GM12878 (cell line): ENCODE measurements around the gene F12. TPM values are rescaled to one million over a fixed set of nuclear protein-coding genes. Genes with fewer than 3 reads are reported as not detected.

Source experiments
- ATAC-seq: fragments of 200-7000 bp; cut with Tn5 transposase; 3 replicates; pipeline ENCODE4 v1.9.1; 2020; ENCODE audit warnings: mild to moderate bottlenecking, moderate library complexity
- BruUV-seq: library from RNA; stranded (reverse); fragments of 400-500 nt; replicated peaks from 2 replicates; lab custom pipeline; 2021; lab: Mats Ljungman, UMichigan
- CTCF ChIA-PET: fragments of 300-600 bp; sonication (Branson Sonifier 250); formaldehyde crosslinking; extraction: SDS; loops from one replicate; lab custom pipeline; 2021; ENCODE audit warnings: inconsistent platforms; lab: Yijun Ruan, JAX
- POLR2A ChIA-PET: fragments of 350-600 bp; formaldehyde crosslinking; extraction: SDS; loops from one replicate; lab custom pipeline; 2021; ENCODE audit warnings: inconsistent platforms; lab: Charles Lee
- RAD21 ChIA-PET: fragments of 300-600 bp; sonication (Branson Sonifier 250); formaldehyde crosslinking; loops from one replicate; lab custom pipeline; 2023; ENCODE audit warnings: antibody characterized with exemption; ENCODE audit not compliant: unreplicated experiment; lab: Charles Lee
- SMC1A ChIA-PET: fragments of 300-600 bp; sonication (Branson Sonifier 250); formaldehyde crosslinking; loops from one replicate; lab custom pipeline; 2023; ENCODE audit not compliant: unreplicated experiment, uncharacterized antibody; lab: Charles Lee
- DNase-seq: peaks from one replicate; pipeline ENCODE4 v3.0.0-alpha.2; 2011; ENCODE audit warnings: low read depth, low spot score
- FAIRE-seq: peaks from 3 replicates; lab custom pipeline; 2011; peaks lifted over from hg19 to GRCh38; lab: Jason Lieb, UNC
- H2AFZ ChIP-seq: 2 replicates; pipeline ENCODE4 v1.6.0; 2011; ENCODE audit warnings: low read depth, low read length, control low read depth; ENCODE audit not compliant: control insufficient read depth
- H3K27ac ChIP-seq: 2 replicates; pipeline ENCODE4 v1.5.1; 2011; ENCODE audit warnings: control low read depth; ENCODE audit not compliant: control insufficient read depth, insufficient read depth
- H3K27me3 ChIP-seq, 2 experiments: replicated peaks in 1 of 2; 2 replicates each; pipeline versions ENCODE4 v1.6.0 to v1.6.1; 2011; ENCODE audit warnings: low read length in 1 of 2; ENCODE audit not compliant: control insufficient read depth in 2 of 2, insufficient read depth in 2 of 2
- H3K36me3 ChIP-seq, 2 experiments: 2 replicates each; pipeline ENCODE4 v1.5.1; 2011; ENCODE audit warnings: low read length in 1 of 2; ENCODE audit not compliant: control insufficient read depth in 2 of 2, insufficient read depth in 2 of 2
- H3K4me1 ChIP-seq: 2 replicates; pipeline ENCODE4 v1.6.1; 2011; ENCODE audit warnings: mild to moderate bottlenecking, low read length, moderate library complexity, mixed read lengths; ENCODE audit not compliant: control insufficient read depth, insufficient read depth
- H3K4me2 ChIP-seq: 2 replicates; pipeline ENCODE4 v1.6.0; 2011; ENCODE audit warnings: control low read depth; ENCODE audit not compliant: control insufficient read depth, insufficient read depth
- H3K4me3 ChIP-seq: fragments of 200-600 bp; sonication (generic); 2 replicates; pipeline ENCODE4 v1.5.1; 2016
- H3K79me2 ChIP-seq: 2 replicates; pipeline ENCODE4 v1.6.0; 2011; ENCODE audit warnings: low read length; ENCODE audit not compliant: control insufficient read depth, insufficient read depth
- H3K9ac ChIP-seq: 2 replicates; pipeline ENCODE4 v1.8.0; 2011; ENCODE audit warnings: low read length, control low read depth, mixed read lengths; ENCODE audit not compliant: control insufficient read depth, insufficient read depth
- H3K9me3 ChIP-seq: replicated peaks from 3 replicates; pipeline ENCODE4 v1.5.1; 2011; ENCODE audit warnings: mild to moderate bottlenecking, low read length; ENCODE audit not compliant: control insufficient read depth, insufficient read depth
- H4K20me1 ChIP-seq: 2 replicates; pipeline ENCODE4 v1.6.0; 2011; ENCODE audit not compliant: control insufficient read depth, insufficient read depth
- CBX3 ChIP-seq: fragments of 200-600 bp; sonication (generic); IDR thresholded peaks from 2 replicates; pipeline ENCODE4 v1.6.1; 2016; ENCODE audit warnings: low read depth, borderline replicate concordance
- EED ChIP-seq: sonication (generic); IDR thresholded peaks from 2 replicates; pipeline ENCODE4 v1.6.1; 2016; ENCODE audit warnings: antibody characterized with exemption, low read depth
- EGR1 ChIP-seq, 2 experiments: IDR thresholded peaks; 1 replicate in 1 of 2; 2 replicates in 1 of 2; pipeline ENCODE4 v1.6.1; 2011 to 2012; ENCODE audit warnings: low read depth in 2 of 2, low read length in 2 of 2, borderline replicate concordance in 1 of 2, mild to moderate bottlenecking in 1 of 2, moderate library complexity in 1 of 2
- IRF4 ChIP-seq: IDR thresholded peaks from 2 replicates; pipeline ENCODE4 v1.6.1; 2011; ENCODE audit warnings: low read depth, low read length
- MAX ChIP-seq: IDR thresholded peaks from 2 replicates; pipeline ENCODE4 v1.6.1; 2012; ENCODE audit warnings: low read depth, low read length, improper control_type of control experiment
- MTA3 ChIP-seq: IDR thresholded peaks from 2 replicates; pipeline ENCODE4 v1.6.1; 2012; ENCODE audit warnings: low read length, inconsistent platforms, borderline replicate concordance
- NFYA ChIP-seq: IDR thresholded peaks from 2 replicates; pipeline ENCODE4 v1.6.1; 2011; ENCODE audit warnings: low read depth, mild to moderate bottlenecking, low read length, improper control_type of control experiment, borderline replicate concordance
- PKNOX1 ChIP-seq: fragments of 450-650 bp; IDR thresholded peaks from 2 replicates; pipeline ENCODE4 v1.6.1; 2016; ENCODE audit warnings: mild to moderate bottlenecking
- PML ChIP-seq: IDR thresholded peaks from 2 replicates; pipeline ENCODE4 v1.6.1; 2012; ENCODE audit warnings: low read length, inconsistent platforms
- POLR2AphosphoS2 ChIP-seq: IDR thresholded peaks from 2 replicates; pipeline ENCODE4 v1.6.1; 2011; ENCODE audit warnings: low read depth, mild to moderate bottlenecking, low read length, improper control_type of control experiment, moderate library complexity
- RB1 ChIP-seq: fragments of 450-650 bp; formaldehyde crosslinking; IDR thresholded peaks from 2 replicates; pipeline ENCODE4 v1.6.1; 2017; ENCODE audit warnings: mild to moderate bottlenecking, borderline replicate concordance
- RELA ChIP-seq: fragments of 450-650 bp; IDR thresholded peaks from 2 replicates; pipeline ENCODE4 v1.8.0; 2014; ENCODE audit warnings: borderline replicate concordance; ENCODE audit not compliant: partially characterized antibody
- RUNX3 ChIP-seq: IDR thresholded peaks from 2 replicates; pipeline ENCODE4 v1.6.1; 2012; ENCODE audit warnings: low read length, inconsistent platforms
- SMAD1 ChIP-seq: fragments of 450-650 bp; IDR thresholded peaks from 2 replicates; pipeline ENCODE4 v1.6.1; 2018; ENCODE audit warnings: mild to moderate bottlenecking, low read depth; ENCODE audit not compliant: partially characterized antibody
- TCF12 ChIP-seq: IDR thresholded peaks from 2 replicates; pipeline ENCODE4 v1.6.1; 2011; ENCODE audit warnings: low read depth, mild to moderate bottlenecking, low read length
- WGBS: methylation state at CpG from one replicate; pipeline ENCODE4 v1.1.6; 2016; ENCODE audit warnings: low lambda C conversion rate; ENCODE audit not compliant: insufficient replicate concordance, insufficient coverage; ENCODE audit errors: missing lambda C conversion rate; 5-methylcytosine and 5-hydroxymethylcytosine counted together
- in situ Hi-C: fragments of 300-500 bp; cut with MboI; formaldehyde crosslinking; loops from 9 replicates; pipeline ENCODE4 v1.14.3; 2018; ENCODE audit warnings: mixed read lengths
- intact Hi-C: fragments of 100-400 bp; cut with micrococcal nuclease; formaldehyde crosslinking; loops from one replicate; pipeline ENCODE4 v1.14.2; 2022; ENCODE audit not compliant: unreplicated experiment
- polyA plus RNA-seq, 11 experiments: library from polyadenylated mRNA; depleted of rRNA in 4 of 11; unstranded in 6 of 11; stranded (reverse) in 5 of 11; fragments of >200 nt; fragmentation: Nextera tagmentation in 4 of 11; fragmentation: Illumina TruSeq in 1 of 11; extraction: Ambion mirVana in 4 of 11; extraction: Trizol in 1 of 11; gene quantifications; 1 replicate in 1 of 11; 2 replicates in 10 of 11; pipeline versions ENCODE4 v1.2.1 to v1.2.3, GENCODE V29; 2011 to 2016; ENCODE audit warnings: inconsistent platforms in 2 of 11, missing spikeins in 2 of 11, low read depth in 1 of 11
- total RNA-seq, 4 experiments: library from RNA; depleted of rRNA in 3 of 4; stranded (reverse); fragments of >200 nt in 3 of 4; fragmentation: Illumina TruSeq in 1 of 4; extraction: Trizol in 1 of 4; gene quantifications; 2 replicates each; pipeline versions ENCODE4 v1.2.1 to v1.2.3, GENCODE V29; 2013 to 2021

F12 gene
- total and polyA plus RNA-seq, 10 of the 15 experiments (the other 5 are each of a cell fraction or from before 2014, with no cell fraction given) = 0.25 to 11.3 (median 5.5) TPM

- Histone ChIP-seq H3K4me1 (peaks cover 32% of the 10 kb centered on the region), H3K9ac (peak overlapping the region; percentile 81), H3K27me3 (no peaks in the 10 kb centered on the region), H3K4me3 (peak overlapping the region; percentile 78), H3K9me3 (no peaks in the 10 kb centered on the region), H2AFZ (no peak overlapping the region), H3K27ac (peak overlapping the region; percentile 79), H3K36me3 (peaks cover 0 to 9% of the 10 kb centered on the region in 2 experiments; a peak in 3 of 4 replicates), H3K79me2 (peaks cover 14% of the 10 kb centered on the region), H4K20me1 (no peaks in the 10 kb centered on the region), H3K4me2 (peak overlapping the region; percentile 99)
- intact Hi-C loops = no loop called here
- FAIRE-seq (no peak), ATAC-seq (no peak), DNase-seq (no peak)
- TF ChIP-seq IRF4 (no peak), PKNOX1 (no peak), RELA (no peak), TCF12 (no peak), EED (no peak), MAX (no peak), NFYA (no peak), CBX3 (no peak), EGR1 (IDR thresholded peaks at IDR 0.05; ENCODE audit: borderline replicate concordance in 1 of 2, low read depth in 2 of 2, low read length in 2 of 2) (no peak), RUNX3 (no peak), PML (no peak), MTA3 (no peak), RB1 (no peak), SMAD1 (no peak), POLR2AphosphoS2 (no peak)
- ChIA-PET RAD21 (interaction anchor here (1.0 to 13.5 kb wide), 5 partner anchors 10 to 56 kb away, joined by 3 to 291 read pairs (median 24); partner anchors contain the start of gene GRK6), CTCF (interaction anchor here (0.7 to 16.4 kb wide), 14 partner anchors 9 to 136 kb away, joined by 3 to 391 read pairs (median 5); partner anchors contain the start of genes GRK6 and PFN3), POLR2A (interaction anchor here (0.6 to 13.6 kb wide), 7 partner anchors 8 to 82 kb away, joined by 4 to 358 read pairs (median 7); partner anchors contain the start of gene GRK6), SMC1A (interaction anchor here (0.6 to 7.4 kb wide), 10 partner anchors 9 to 90 kb away, joined by 3 to 105 read pairs (median 6); partner anchors contain the start of genes GRK6 and PFN3)
- 1% methylated on average over 8 of the region's 8 CpGs for WGBS
- in situ Hi-C loops = loop anchor here (5.0 kb wide), 1 partner anchor 129 kb away; no protein-coding TSS in a partner anchor
- no TSS peak for BruUV-seq
Observed at GRCh38 chr5:177445917-177446199, 36.5 kb upstream of the F12 start.
